Dermis microvascular lymphatic vessel endothelial cell (primary cell): ENCODE measurements around the gene DHRS2. TPM values are rescaled to one million over a fixed set of nuclear protein-coding genes. Genes with fewer than 3 reads are reported as not detected.

Source experiments
- DNase-seq, 2 donors: peaks; one replicate each; pipeline versions ENCODE4 v3.0.0 to v3.0.0-alpha.2; 2010; ENCODE audit warnings: low read depth in 2 of 2
- total RNA-seq: library from RNA; depleted of rRNA; stranded (reverse); fragments of >200 nt; gene quantifications from 2 replicates; pipeline ENCODE4 v1.2.1, GENCODE V29; 2014

DHRS2 gene
- total RNA-seq, 1 donor from 2014 or later = 1.7 TPM

GRCh38 chr14:23693252-23693775, 57.1 kb downstream of the DHRS2 start:
- DNase-seq = no peak

- DNase-seq = no peak
Measured at GRCh38 chr14:23694085-23694948, 58.2 kb downstream of the DHRS2 start.

Other genes starting within 250 kb of the DHRS2 start
- gene MYH6, start 228.1 kb upstream of the DHRS2 start, total RNA-seq = not detected in 2 replicates
- not detected in 2 replicates for gene MYH7, start 200.7 kb upstream of the DHRS2 start, total RNA-seq
- 35.8 and 36.7 TPM in 2 replicates for gene NGDN, start 166.7 kb upstream of the DHRS2 start, total RNA-seq
- 0.13 TPM in 2 replicates for gene ZFHX2, start 84.6 kb upstream of the DHRS2 start, total RNA-seq
- 4.6 and 7.3 TPM in 2 replicates for gene THTPA, start 80.1 kb upstream of the DHRS2 start, total RNA-seq
- gene AP1G2, start 68.6 kb upstream of the DHRS2 start, total RNA-seq = 20.4 and 28.6 TPM in 2 replicates
- gene JPH4, start 57.6 kb upstream of the DHRS2 start, total RNA-seq = under 0.01 and 0.13 TPM in 2 replicates